ENCODE data around the gene TAS2R4. TPM values are rescaled to one million over a fixed set of nuclear protein-coding genes. Genes with fewer than 3 reads are reported as not detected.
"Not testable (repeated sequence)": the region's sequence is repeated elsewhere in the genome, so short reads cannot be mapped to it uniquely, and the experiment has no call there.

The TAS2R4 gene
- total and polyA plus RNA-seq, 5 donors from 2014 or later = 0.32 TPM; not detected in 4

- no peaks in the 10 kb centered on the region for H3K9me3 Mint-ChIP-seq
- no peak for ATAC-seq (ENCODE audit: low read depth in 2 of 2)
These were observed 34.2 kb upstream of the TAS2R4 start for GRCh38 chr7:141742229-141742628.

GRCh38 chr7:141744131-141744530 lies 32.3 kb upstream of the TAS2R4 start:
- peaks cover 29% of the 10 kb centered on the region for H3K36me3 Mint-ChIP-seq

More at GRCh38 chr7:141742229-141742628, 34.2 kb upstream of the TAS2R4 start:
- Mint-ChIP-seq H3K4me1 (peaks cover 26 to 61% (median 38%) of the 10 kb centered on the region in 4 donors), H3K36me3 (peaks cover 32% of the 10 kb centered on the region), H3K27ac (peak overlapping the region in 1 of 3 donors; percentile 15), H3K4me3 (no peak overlapping the region), H3K27me3 (no peaks in the 10 kb centered on the region)
- Histone ChIP-seq H3K9me3 (ENCODE audit: control insufficient read depth in 2 of 2, low read length in 2 of 2) (no peaks in the 10 kb centered on the region), H3K36me3 (ENCODE audit: control insufficient read depth, insufficient read depth, low read length) (peaks cover 72% of the 10 kb centered on the region), H3K27me3 (ENCODE audit: control insufficient read depth, insufficient read depth, low read length) (no peaks in the 10 kb centered on the region), H3K27ac (ENCODE audit: insufficient read depth, low read length, poor library complexity, severe bottlenecking) (no peak overlapping the region), H3K4me3 (ENCODE audit: low read depth, low read length) (no peak overlapping the region), H3K4me1 (ENCODE audit: control insufficient read depth, insufficient read depth, low read length, poor library complexity, severe bottlenecking) (peaks cover 26% of the 10 kb centered on the region)
- no peak for DNase-seq

GRCh38 chr7:141748396-141748795 lies 28.1 kb upstream of the TAS2R4 start:
- Mint-ChIP-seq H3K27me3 (no peaks in the 10 kb centered on the region), H3K4me1 (peaks cover 4 to 12% (median 11%) of the 10 kb centered on the region in 4 donors)

More at GRCh38 chr7:141744131-141744530, 32.3 kb upstream of the TAS2R4 start:
- Histone ChIP-seq H3K9me3 (ENCODE audit: control insufficient read depth in 2 of 2, low read length in 2 of 2) (no peaks in the 10 kb centered on the region), H3K4me1 (ENCODE audit: control insufficient read depth, insufficient read depth, low read length, poor library complexity, severe bottlenecking) (peaks cover 16% of the 10 kb centered on the region), H3K4me3 (ENCODE audit: low read depth, low read length) (no peak overlapping the region), H3K27ac (ENCODE audit: insufficient read depth, low read length, poor library complexity, severe bottlenecking) (no peak overlapping the region), H3K36me3 (ENCODE audit: control insufficient read depth, insufficient read depth, low read length) (peaks cover 90% of the 10 kb centered on the region), H3K27me3 (ENCODE audit: control insufficient read depth, insufficient read depth, low read length) (no peaks in the 10 kb centered on the region)
- Mint-ChIP-seq H3K27ac (no peak overlapping the region), H3K4me1 (peaks cover 14 to 43% (median 29%) of the 10 kb centered on the region in 4 donors), H3K9me3 (no peaks in the 10 kb centered on the region), H3K27me3 (no peaks in the 10 kb centered on the region), H3K4me3 (peak overlapping the region in 1 of 4 donors; percentile 64)
- no peak for DNase-seq
- no peak for ATAC-seq (ENCODE audit: low read depth in 2 of 2)

GRCh38 chr7:141751904-141752303 lies 24.6 kb upstream of the TAS2R4 start:
- Histone ChIP-seq H3K36me3 (ENCODE audit: control insufficient read depth, insufficient read depth, low read length) (peaks cover 76% of the 10 kb centered on the region), H3K9me3 (ENCODE audit: control insufficient read depth in 2 of 2, low read length in 2 of 2) (peaks cover 18 to 34% of the 10 kb centered on the region in 2 experiments)
- not testable (repeated sequence) for H3K4me1 ChIP-seq (ENCODE audit: control insufficient read depth, insufficient read depth, low read length, poor library complexity, severe bottlenecking); H3K4me3 ChIP-seq (ENCODE audit: low read depth, low read length); H3K27ac ChIP-seq (ENCODE audit: insufficient read depth, low read length, poor library complexity, severe bottlenecking); ATAC-seq (ENCODE audit: low read depth in 2 of 2); H3K27me3 Mint-ChIP-seq; H3K27ac Mint-ChIP-seq; H3K4me3 Mint-ChIP-seq; H3K27me3 ChIP-seq (ENCODE audit: control insufficient read depth, insufficient read depth, low read length)
- Mint-ChIP-seq H3K4me1 (peaks cover 3 to 14% (median 7%) of the 10 kb centered on the region in 4 donors), H3K9me3 (peaks cover 3 to 32% (median 9%) of the 10 kb centered on the region in 7 donors), H3K36me3 (peaks cover 74% of the 10 kb centered on the region)
- peak in 1 of 3 donors; percentile 28 for DNase-seq

More at GRCh38 chr7:141748396-141748795, 28.1 kb upstream of the TAS2R4 start:
- no peak for DNase-seq
- H3K9me3 ChIP-seq (ENCODE audit: control insufficient read depth in 2 of 2, low read length in 2 of 2) = peaks cover 18 to 34% of the 10 kb centered on the region in 2 experiments
- no peaks in the 10 kb centered on the region for H3K27me3 ChIP-seq (ENCODE audit: control insufficient read depth, insufficient read depth, low read length)
- ATAC-seq (ENCODE audit: low read depth in 2 of 2) = no peak
- H3K36me3 ChIP-seq (ENCODE audit: control insufficient read depth, insufficient read depth, low read length) = peaks cover 98% of the 10 kb centered on the region
- no peaks in the 10 kb centered on the region for H3K4me1 ChIP-seq (ENCODE audit: control insufficient read depth, insufficient read depth, low read length, poor library complexity, severe bottlenecking)
- H3K4me3 Mint-ChIP-seq = no peak overlapping the region
- peaks cover 2 to 32% (median 9%) of the 10 kb centered on the region in 7 donors for H3K9me3 Mint-ChIP-seq
- H3K4me3 ChIP-seq (ENCODE audit: low read depth, low read length) = no peak overlapping the region
- no peak overlapping the region for H3K27ac ChIP-seq (ENCODE audit: insufficient read depth, low read length, poor library complexity, severe bottlenecking)
- H3K27ac Mint-ChIP-seq = no peak overlapping the region
- peaks cover 54% of the 10 kb centered on the region for H3K36me3 Mint-ChIP-seq

- peaks cover 3 to 32% (median 9%) of the 10 kb centered on the region in 7 donors for H3K9me3 Mint-ChIP-seq
- peaks cover 3 to 14% (median 7%) of the 10 kb centered on the region in 4 donors for H3K4me1 Mint-ChIP-seq
- Histone ChIP-seq H3K27me3 (ENCODE audit: control insufficient read depth, insufficient read depth, low read length) (no peaks in the 10 kb centered on the region), H3K9me3 (ENCODE audit: control insufficient read depth in 2 of 2, low read length in 2 of 2) (peaks cover 18 to 34% of the 10 kb centered on the region in 2 experiments), H3K4me1 (ENCODE audit: control insufficient read depth, insufficient read depth, low read length, poor library complexity, severe bottlenecking) (no peaks in the 10 kb centered on the region), H3K4me3 (ENCODE audit: low read depth, low read length) (no peak overlapping the region), H3K36me3 (ENCODE audit: control insufficient read depth, insufficient read depth, low read length) (peaks cover 78% of the 10 kb centered on the region), H3K27ac (ENCODE audit: insufficient read depth, low read length, poor library complexity, severe bottlenecking) (no peak overlapping the region)
- no peak overlapping the region for H3K27ac Mint-ChIP-seq
- H3K4me3 Mint-ChIP-seq = no peak overlapping the region
- peaks cover 80% of the 10 kb centered on the region for H3K36me3 Mint-ChIP-seq
- ATAC-seq (ENCODE audit: low read depth in 2 of 2) (no peak), DNase-seq (peak in 1 of 3 donors; percentile 14)
- H3K27me3 Mint-ChIP-seq = no peaks in the 10 kb centered on the region
These were observed 23.8 kb upstream of the TAS2R4 start for GRCh38 chr7:141752634-141753033.

- DNase-seq (peak in 2 of 3 donors; percentile 20 to 39), ATAC-seq (ENCODE audit: low read depth in 2 of 2) (no peak)
- H3K9me3 Mint-ChIP-seq = peaks cover 3 to 32% (median 9%) of the 10 kb centered on the region in 7 donors
- H3K27ac Mint-ChIP-seq = no peak overlapping the region
- H3K36me3 ChIP-seq (ENCODE audit: control insufficient read depth, insufficient read depth, low read length) = peaks cover 68% of the 10 kb centered on the region
- H3K27me3 Mint-ChIP-seq = no peaks in the 10 kb centered on the region
- H3K4me1 ChIP-seq (ENCODE audit: control insufficient read depth, insufficient read depth, low read length, poor library complexity, severe bottlenecking) = no peaks in the 10 kb centered on the region
- H3K9me3 ChIP-seq (ENCODE audit: control insufficient read depth in 2 of 2, low read length in 2 of 2) = peaks cover 15 to 31% of the 10 kb centered on the region in 2 experiments
- no peaks in the 10 kb centered on the region for H3K27me3 ChIP-seq (ENCODE audit: control insufficient read depth, insufficient read depth, low read length)
- H3K4me3 Mint-ChIP-seq = no peak overlapping the region
- no peak overlapping the region for H3K27ac ChIP-seq (ENCODE audit: insufficient read depth, low read length, poor library complexity, severe bottlenecking)
- H3K4me1 Mint-ChIP-seq = peaks cover 3 to 14% (median 7%) of the 10 kb centered on the region in 4 donors
- peaks cover 87% of the 10 kb centered on the region for H3K36me3 Mint-ChIP-seq
- no peak overlapping the region for H3K4me3 ChIP-seq (ENCODE audit: low read depth, low read length)
These were observed 21.5 kb upstream of the TAS2R4 start for GRCh38 chr7:141754939-141755338.

GRCh38 chr7:141763797-141764196 lies 12.7 kb upstream of the TAS2R4 start, which contains the start of gene TAS2R3:
Gene TAS2R3 (plus strand): TSS chr7:141764097. CDS start chr7:141764159, 62 bp downstream.
- Mint-ChIP-seq H3K4me1 (peaks cover 0 to 7% (median 5%) of the 10 kb centered on the region in 4 donors), H3K27me3 (no peaks in the 10 kb centered on the region), H3K4me3 (no peak within 1 kb of the TSS), H3K9me3 (no peaks in the 10 kb centered on the region), H3K27ac (peak within 1 kb of the TSS in 1 of 3 donors; percentile 20), H3K36me3 (peaks cover 62% of the 10 kb centered on the region)
- Histone ChIP-seq H3K36me3 (ENCODE audit: control insufficient read depth, insufficient read depth, low read length) (peaks cover 22% of the 10 kb centered on the region), H3K27ac (ENCODE audit: insufficient read depth, low read length, poor library complexity, severe bottlenecking) (no peak within 1 kb of the TSS), H3K4me3 (ENCODE audit: low read depth, low read length) (no peak within 1 kb of the TSS), H3K27me3 (ENCODE audit: control insufficient read depth, insufficient read depth, low read length) (no peaks in the 10 kb centered on the region), H3K9me3 (ENCODE audit: control insufficient read depth in 2 of 2, low read length in 2 of 2) (no peaks in the 10 kb centered on the region), H3K4me1 (ENCODE audit: control insufficient read depth, insufficient read depth, low read length, poor library complexity, severe bottlenecking) (no peaks in the 10 kb centered on the region)
- ATAC-seq (ENCODE audit: low read depth in 2 of 2) = no peak
- DNase-seq = no peak

- not testable (repeated sequence) for H3K27ac Mint-ChIP-seq; H3K4me3 Mint-ChIP-seq; H3K27me3 ChIP-seq (ENCODE audit: control insufficient read depth, insufficient read depth, low read length); H3K4me1 Mint-ChIP-seq; DNase-seq; H3K36me3 ChIP-seq (ENCODE audit: control insufficient read depth, insufficient read depth, low read length); H3K27me3 Mint-ChIP-seq; H3K4me1 ChIP-seq (ENCODE audit: control insufficient read depth, insufficient read depth, low read length, poor library complexity, severe bottlenecking); H3K27ac ChIP-seq (ENCODE audit: insufficient read depth, low read length, poor library complexity, severe bottlenecking); H3K4me3 ChIP-seq (ENCODE audit: low read depth, low read length); ATAC-seq (ENCODE audit: low read depth in 2 of 2); H3K9me3 ChIP-seq (ENCODE audit: control insufficient read depth in 2 of 2, low read length in 2 of 2); H3K9me3 Mint-ChIP-seq
- H3K36me3 Mint-ChIP-seq = peaks cover 35% of the 10 kb centered on the region
These were observed 6.3 kb upstream of the TAS2R4 start for GRCh38 chr7:141770083-141770583.
